HG02571 (cell line): Measurements from ENCODE around the gene AQP1.
A peak's percentile ranks its signal among the peaks of the same experiment; 100 is the strongest.

Source experiments
- ATAC-seq: cut with Tn5 transposase; IDR thresholded peaks from one replicate; pipeline ENCODE4 v1.9.1; 2021; ENCODE audit warnings: mild to moderate bottlenecking, moderate library complexity; ENCODE audit not compliant: unreplicated experiment

Gene AQP1

DNA sequence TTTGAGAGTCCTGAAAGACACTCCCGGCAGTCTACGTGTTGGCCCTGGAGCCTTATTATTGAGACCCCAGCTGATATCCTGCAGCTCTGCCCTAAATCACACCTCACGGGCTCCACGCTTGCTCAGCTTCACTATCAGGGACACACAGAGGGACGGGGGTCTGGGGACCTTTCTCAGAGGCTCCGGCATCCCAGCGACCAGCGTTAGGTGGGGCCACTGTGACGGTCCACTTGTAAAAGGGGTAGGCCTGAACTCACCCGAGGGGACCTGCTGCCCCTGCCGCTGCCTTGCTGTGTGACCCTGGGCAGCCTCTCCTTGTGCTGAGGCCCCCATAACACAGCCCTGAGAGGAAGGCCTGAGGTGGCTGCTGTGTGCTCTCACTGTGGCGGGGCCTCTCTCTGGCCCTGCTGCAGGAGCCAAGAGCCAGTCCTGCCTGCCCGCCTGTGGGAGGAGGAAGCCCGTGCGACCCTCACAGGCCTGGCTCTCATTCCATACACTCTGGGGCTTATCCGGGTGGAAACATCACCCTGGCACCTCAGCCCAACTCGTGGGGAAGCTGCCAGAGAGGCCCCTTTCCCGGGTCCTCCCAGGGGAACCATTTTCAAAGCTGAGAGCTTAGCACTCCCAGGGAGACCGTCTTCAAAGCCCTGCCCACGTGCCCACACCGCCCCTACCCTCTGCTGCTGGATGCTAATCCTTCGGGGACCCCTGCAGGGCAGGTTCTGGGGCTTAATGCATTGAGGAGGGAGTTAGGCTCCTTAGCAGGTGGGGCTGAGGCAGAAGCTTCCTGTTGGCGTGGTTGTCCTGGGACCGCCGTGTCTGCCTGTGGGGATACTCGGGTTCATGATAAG is 21.7 kb downstream of the AQP1 start:
- no peak for ATAC-seq

DNA sequence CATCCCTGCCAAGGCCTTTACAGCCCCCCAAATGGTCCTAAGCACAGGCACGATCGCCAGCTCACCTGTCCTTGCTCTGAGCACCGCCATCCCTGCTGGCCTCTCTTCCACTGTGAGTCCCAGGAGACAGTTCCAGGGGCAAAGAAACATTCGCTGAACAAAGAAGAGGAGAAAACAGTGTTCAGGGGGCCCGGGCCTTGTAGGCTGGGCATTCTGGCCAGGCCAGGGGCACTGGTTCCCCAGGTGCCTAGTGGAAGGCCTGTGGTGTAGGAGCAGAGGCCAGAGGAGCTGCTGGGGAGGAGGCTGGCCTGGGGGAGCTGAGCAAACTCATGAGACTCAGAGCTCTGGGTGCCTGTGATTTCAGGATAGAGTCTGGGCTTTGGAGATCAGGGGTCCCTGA is 22.6 kb downstream of the AQP1 start:
- ATAC-seq = no peak

DNA sequence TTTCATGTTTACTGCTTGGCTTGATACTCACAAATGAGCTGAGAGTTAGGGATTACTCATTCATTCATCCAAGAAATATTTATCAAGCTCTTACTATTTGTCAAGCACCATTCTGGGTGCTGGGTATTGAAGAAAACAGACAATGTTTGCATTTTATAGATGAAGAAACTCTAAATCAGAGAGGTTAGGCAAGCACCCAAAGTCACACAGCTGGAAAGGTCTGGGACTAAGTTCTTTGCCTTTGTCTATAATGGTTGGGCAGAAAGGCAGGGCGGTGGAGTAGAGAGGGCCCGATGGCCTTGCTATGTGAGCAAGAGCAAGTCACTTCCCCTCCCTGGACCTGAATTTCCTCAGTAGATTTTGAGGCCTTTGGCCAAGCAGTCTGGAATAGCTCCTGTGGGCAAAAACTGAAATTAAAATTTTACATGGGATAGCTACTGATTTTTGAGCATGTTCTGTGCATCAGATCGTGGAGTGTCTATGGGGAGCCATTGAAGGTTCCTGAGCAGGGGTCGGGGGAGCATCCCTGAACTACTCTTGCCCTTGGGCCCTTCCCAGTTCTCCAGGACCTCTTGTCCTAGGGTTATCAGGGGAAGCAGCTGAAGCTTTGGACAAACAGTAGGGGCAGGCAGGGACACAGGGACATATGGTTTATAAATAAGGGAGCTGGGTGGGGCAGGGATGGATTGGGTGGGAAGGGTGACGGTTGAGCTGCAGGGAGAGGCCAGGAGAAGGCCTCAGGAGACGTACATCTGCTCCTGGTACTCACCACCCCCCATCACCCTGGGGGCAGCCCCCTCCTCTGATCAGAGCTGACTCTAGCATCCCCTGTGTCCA is 23.3 kb downstream of the AQP1 start:
- no peak for ATAC-seq

DNA sequence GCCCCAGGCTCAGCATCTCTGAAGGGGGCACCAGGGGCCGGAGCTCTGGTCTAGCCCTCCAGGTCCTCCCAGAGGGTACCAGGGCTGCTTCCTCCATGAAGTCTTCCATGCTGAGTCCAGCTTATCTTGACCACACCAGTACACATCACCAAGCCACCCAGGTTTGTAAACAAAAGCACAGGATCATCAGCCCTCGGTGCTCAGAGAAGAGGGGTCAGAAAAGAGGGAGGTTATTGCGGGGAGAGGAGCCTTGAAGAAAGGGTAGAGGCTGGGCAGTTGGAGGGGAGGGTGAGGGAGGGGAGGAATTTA is 23.9 kb downstream of the AQP1 start:
- ATAC-seq = no peak

DNA sequence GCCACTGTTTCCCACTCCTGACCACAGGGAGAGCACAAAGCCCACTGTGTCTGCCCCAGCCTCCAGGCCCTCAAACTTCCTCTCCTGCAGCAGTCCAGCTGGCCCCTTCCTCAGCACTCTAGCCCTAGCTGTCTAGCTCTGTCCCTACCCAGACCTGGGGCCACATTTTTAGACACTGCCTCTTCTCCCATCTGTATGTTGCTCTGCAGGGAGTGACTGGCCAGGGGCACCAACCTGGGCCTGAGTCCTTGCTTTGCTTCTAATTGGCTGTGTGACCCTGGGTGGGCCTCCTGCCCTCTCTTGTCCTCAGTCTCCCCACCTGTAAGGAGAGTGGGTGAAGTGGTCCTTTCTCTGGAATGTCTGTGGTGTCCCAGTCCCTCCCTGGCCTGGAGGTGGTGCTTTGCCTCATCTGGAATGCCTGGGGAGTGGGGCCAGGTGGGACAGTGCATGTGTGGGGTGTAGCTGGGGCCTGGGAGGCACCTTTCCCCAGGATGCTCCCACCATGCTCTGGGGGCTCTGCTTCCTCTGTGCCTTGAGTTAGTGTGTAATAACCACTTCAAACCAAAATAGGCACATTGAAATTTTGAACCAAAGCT is 25.1 kb downstream of the AQP1 start:
- no peak for ATAC-seq

DNA sequence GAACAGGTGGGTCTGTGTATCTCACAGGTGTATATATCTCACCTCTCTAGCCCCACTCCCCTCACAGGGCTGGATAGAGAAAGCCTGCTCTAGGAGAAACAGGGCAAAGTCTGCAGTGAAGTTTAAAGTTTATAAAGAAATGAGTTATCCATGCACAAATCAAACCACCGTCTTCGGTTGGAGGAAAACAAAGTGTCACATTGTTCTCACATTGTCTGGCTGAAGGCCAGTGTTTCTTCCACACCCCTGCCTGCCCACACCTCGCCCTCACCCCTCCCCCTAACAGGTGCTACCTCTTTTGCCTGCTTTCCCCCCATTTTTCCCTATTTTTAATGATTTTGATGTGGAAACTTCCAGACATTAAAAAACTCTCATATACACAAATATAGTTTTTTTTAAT is 25.8 kb downstream of the AQP1 start:
- no peak for ATAC-seq

DNA sequence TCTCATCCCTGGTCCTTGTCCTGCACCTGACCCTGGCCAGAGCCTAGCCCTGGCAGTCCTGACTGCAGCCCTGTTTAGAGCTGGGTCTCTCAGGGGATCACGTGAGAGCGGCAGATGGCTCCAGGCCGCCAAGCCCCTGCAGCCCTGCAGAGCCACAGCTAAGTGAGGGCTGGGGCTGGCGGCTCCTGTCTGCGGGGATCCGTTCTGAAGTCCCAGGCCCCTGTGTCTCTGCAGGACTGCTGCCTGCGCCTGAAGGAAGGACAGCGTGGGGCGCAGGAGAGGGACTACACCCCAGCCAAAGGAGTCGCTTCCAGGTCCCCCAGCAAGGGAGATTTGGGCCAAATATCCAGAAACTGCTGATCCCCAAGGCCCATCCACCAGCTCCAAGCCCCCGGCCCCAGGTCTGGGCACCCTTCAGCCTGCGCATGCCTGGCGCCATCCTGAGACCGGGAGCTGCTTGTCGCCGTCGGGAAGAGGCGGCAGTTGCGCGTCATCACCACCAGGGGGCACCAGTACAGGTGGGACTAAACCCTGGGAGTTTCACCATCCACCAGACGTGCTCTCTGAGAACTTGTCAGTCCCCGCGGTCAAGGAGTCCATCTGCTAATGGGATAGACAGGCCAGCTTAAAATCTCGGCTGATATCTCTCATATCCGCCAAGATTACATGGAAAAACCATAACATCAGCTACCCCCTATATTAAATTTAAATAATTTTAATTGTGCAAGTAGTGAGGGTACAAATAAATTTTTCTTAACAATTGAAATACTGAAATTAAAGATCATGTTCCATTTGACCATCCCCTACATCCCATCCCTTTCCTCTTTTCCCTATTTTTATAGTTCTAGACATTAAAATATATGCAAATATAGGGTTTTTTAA is 27.0 kb downstream of the AQP1 start:
- ATAC-seq = peak; percentile 82

DNA sequence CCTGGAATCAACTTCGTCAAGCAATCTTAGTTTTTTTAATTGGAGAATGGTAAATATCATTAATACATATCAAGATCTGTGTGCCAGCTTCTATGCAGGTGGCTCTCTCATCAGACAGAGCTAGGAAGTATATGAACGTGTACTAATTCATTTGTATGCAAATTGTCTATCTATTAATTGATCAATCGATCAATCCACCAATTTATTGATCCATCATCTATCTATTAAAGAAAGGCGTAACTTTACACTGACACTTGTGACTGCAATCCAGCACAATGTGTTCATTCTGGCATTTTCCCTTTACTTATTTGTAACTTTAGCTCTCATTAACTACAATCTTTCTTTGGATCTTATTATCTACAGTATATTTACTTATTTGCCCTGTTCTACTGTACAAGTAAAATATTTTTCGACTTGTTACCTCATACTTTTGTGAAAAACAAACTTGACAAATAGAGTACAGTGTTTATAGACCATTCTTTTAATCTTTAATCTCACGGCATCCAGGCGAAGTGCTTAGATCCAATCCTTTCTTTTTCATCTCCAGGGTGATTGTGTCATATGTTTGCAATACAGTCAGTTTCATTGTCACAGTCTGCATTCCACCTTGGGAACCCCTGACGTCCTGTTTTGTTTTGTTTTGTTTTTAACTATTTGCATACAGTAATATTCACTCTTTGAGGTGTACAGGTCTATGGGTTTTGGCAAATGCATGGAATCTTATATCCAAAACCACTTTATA is 30.1 kb downstream of the AQP1 start:
- no peak for ATAC-seq

DNA sequence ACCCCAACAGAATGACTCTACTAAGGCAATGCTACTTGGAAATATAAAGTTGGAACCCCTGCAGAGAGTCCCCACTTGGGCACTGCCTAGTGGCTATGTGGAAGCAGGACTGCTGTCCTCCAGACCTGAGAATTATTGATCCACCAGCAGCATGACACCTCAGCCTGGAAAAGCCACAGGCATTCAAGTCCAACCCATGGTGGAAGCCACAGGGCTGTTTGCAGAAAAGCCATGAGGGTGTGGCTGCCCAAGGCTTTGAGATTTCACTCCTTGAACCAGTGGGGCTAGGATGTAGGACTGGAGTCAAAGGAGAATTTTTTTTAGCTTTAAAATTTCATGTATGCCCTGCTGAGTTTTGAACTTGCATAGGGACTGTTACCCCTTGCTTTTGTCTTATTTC is 38.5 kb downstream of the AQP1 start:
- no peak for ATAC-seq

DNA sequence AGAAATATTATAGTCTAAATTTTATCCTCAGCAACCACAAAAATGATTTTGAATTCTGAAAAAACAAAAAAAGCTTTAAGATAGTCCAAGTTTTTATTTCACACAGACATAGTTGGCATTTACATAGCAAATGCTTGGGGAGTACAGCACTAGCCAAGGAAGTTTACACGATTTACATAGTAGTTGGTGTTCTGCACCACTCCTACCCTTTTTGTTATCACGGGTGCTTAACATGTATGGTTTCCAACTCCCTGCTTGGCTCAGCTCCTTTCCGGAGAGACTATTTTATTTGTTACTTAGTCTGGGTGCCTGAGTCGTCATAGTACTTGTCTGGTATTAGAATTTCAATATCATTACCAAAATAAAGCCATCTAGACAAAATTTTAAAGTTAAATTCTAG is 43.3 kb downstream of the AQP1 start:
- no peak for ATAC-seq

DNA sequence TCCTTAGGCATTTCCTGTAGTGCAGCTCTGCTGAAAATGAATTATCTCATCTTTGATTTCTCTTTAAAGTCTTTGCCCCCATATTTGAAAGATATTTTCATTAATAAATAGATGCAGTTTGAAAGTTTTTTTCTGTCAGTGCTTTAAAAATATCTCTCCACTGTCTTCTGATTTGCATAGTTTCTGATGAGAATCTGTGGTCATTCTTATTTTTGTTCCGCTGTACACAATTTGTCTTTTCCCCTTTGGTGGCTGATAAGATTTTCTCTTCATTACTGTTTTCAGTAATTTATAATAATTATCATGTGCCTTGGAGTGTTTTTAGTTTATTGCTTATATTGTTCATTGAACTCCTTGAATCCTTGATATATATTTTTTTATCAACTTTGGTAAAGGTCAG is 45.1 kb downstream of the AQP1 start:
- no peak for ATAC-seq

DNA sequence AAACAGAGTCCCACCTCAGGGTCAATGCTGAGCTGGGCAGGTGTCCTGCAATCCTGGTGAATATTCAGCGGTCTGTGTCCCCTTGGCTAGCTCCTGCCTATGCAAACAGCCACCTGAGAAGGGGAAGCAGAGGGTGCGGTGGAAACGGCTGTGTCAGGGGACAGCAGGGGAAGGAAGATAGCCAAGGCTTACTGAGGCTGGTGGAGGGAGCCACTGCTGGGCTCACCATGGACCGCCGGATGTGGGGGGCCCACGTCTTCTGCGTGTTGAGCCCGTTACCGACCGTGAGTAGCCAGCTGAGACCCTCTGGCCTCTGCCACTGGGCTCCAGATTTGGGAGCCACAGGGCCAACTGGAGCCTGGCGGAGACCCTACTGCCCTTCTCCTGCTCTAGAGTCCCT is 52.2 kb downstream of the AQP1 start, which contains the start of gene GHRHR:
Gene GHRHR (plus strand): TSS at position 112 of the 400 bp plus-strand sequence. CDS start 116 bp downstream, at position 228.
- ATAC-seq = no peak

DNA sequence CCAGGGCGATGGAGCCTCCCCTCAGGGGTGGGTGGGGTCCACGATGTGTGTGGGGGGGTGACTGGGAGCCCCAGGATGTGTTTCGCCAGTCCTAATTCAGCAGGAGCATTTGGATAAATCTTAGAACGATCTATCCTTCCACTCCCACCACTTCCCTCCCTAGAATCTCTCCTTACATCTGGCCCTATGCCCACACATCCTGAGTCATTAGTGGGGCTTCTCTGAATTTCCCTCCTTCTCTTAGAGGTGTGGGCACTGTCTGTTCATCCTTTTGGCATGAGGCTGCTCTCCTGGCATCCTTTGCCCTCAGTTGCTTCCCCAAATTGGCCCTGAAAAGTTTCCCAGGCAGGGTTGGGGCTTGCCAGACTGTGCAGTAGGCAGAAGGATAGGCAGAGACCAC is 53.7 kb downstream of the AQP1 start:
- ATAC-seq = no peak

DNA sequence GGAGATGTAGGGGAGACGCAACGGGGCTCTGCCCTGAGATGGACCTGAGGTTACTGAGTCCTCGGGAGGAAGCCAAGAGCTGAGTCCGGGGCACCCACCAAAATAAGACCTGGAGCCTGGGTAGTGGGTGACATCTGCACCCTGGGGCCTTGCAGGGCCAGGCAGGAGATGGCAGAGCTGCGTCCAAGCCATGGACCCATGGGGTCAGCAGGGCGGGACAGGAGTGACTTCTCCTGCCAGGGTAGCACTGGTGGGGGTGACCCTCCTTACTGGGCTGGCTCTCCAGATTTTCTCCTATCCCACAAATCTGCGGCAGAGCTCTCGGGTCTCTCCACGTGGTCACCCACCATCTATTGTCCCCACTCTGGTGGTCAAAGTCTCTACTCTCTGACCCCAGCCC is 54.2 kb downstream of the AQP1 start:
- ATAC-seq = no peak

DNA sequence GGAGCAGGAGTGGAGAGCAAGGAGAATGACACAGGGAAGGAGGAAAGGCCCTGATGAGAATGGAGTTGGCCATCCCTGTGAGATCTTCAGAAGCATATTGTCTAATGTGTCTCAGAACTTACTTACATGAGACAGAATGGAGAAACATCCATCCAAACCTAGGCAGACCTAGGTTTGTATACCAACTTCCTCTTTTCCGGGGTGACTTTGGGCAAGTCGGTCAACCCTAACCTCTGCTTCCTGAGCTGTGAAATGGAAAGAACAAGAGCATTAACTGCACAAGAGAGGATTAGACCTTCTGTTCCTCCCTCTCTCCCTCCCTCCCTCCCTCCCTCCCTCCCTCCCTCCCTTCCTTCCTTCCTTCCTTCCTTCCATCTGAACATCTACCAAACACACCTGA is 56.6 kb downstream of the AQP1 start:
- no peak for ATAC-seq

DNA sequence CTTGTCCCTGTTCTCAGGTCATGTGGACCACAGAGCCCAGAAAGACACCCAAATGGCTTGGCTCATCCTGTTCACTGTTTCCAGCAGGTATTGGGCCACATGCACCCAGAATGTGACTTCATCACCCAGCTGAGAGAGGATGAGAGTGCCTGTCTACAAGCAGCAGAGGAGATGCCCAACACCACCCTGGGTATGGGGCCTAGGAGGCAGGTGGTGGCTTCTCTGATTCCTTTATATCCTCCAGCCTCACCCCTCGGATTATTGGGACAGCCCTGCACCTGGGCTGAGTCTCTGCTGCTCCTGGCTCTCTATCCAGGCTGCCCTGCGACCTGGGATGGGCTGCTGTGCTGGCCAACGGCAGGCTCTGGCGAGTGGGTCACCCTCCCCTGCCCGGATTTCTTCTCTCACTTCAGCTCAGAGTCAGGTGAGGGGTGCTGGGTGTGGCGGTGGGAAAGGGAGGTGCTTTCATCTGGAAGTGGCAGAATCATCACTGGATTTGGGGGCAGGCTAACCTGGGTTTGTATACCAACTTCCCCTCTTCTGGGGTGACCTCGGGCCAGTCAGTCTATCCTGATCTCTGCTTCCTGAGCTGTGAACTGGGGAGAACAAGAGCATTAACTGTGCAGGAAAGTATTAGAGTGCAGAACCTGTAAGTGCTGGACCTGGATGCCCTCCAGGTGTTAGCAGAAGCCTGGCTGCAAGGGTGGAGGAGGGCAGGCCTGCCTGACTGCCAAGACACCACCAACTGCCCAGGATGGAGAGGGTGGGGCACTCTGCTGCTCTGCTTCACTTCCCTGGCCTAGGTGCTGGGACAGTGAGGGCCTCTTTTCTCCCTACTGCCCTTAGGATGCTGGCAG is 57.3 kb downstream of the AQP1 start:
- ATAC-seq = no peak

DNA sequence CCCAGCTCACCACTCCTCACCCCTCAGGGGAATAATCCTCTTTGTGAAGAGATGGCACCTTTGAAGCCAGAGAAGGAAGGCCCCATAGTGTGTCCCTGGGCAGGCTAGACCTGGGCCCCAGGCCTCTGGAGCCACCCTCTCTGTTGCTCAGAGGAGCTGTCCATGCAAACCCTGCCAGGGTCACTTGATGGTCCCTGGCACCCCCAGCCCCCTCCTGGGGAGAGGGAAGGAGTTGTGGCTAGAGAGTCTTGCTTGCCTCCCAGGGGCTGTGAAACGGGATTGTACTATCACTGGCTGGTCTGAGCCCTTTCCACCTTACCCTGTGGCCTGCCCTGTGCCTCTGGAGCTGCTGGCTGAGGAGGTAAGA is 57.9 kb downstream of the AQP1 start:
- ATAC-seq = no peak

DNA sequence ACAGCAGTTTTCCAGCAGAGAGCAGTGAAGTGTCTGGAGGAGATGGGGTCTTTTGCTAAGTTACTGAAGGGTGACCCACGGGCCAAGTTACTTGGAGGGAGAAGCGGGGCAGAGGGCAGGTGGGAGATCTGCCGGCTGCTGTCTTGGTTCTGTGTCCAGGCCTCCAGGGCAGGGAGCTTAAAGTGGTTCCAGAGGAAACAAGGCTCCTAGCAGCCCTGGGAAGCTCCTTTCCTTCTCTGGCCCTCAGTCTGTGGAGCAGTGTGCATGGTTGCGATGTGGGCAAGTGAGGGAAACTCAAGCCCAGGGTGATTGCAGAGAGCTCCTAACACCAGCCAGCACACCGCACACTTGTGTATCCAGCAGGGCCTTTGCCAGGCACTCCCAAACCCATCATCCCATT is 58.4 kb downstream of the AQP1 start:
- no peak for ATAC-seq

DNA sequence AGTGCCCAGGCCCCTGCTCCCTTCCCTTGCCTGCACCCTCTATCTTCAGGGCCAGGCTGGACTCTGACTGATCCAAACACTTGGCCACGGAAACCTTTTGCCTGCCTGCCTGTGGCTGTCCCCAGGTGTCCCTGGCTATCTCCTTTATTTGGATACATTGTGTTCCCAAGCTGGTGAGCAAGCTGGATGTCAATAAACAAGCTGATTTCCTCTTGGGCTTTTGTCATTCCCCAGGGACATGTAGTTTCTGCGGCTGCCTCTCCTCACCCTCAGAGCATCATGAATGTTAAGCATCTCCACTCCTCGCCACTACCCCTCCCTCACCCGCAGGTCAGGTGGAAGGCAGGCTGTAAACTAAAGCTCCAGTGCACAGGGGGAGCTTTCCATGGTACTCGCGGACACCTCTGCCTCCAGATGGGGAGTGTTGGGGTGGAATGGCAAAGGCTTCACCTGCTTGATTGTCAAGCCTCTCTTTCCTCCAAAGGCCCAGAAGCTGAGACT is 59.0 kb downstream of the AQP1 start:
- no peak for ATAC-seq
